PC-3 (cell line): Measurements from ENCODE around the gene NGDN. TPM values are rescaled to one million over a fixed set of nuclear protein-coding genes. Genes with fewer than 3 reads are reported as not detected.

Source experiments
- ATAC-seq: fragments of 200-7000 bp; cut with Tn5 transposase; 2 replicates; pipeline ENCODE4 v1.9.1; 2020; ENCODE audit warnings: mild to moderate bottlenecking, moderate library complexity
- BruUV-seq: library from RNA; stranded (reverse); fragments of 400-500 nt; replicated peaks from 2 replicates; lab custom pipeline; 2021; lab: Mats Ljungman, UMichigan
- CTCF ChIA-PET: fragments of 300-600 bp; sonication (Branson Sonifier 250); formaldehyde crosslinking; loops from one replicate; lab custom pipeline; 2022; ENCODE audit warnings: antibody characterized with exemption; lab: Charles Lee
- POLR2A ChIA-PET: fragments of 300-600 bp; sonication (Branson Sonifier 250); formaldehyde crosslinking; loops from one replicate; lab custom pipeline; 2022; ENCODE audit warnings: antibody characterized with exemption; ENCODE audit not compliant: unreplicated experiment; lab: Charles Lee
- DNase-seq: peaks from one replicate; pipeline ENCODE4 v3.0.0-alpha.2; 2015
- H2AFZ ChIP-seq: fragments of 300-600 bp; sonication (generic); 2 replicates; pipeline ENCODE4 v1.6.0; 2016; ENCODE audit warnings: antibody characterized with exemption, low read length
- H3F3A ChIP-seq: fragments of 300-600 bp; sonication (generic); one replicate; pipeline ENCODE4 v1.6.0; 2017; ENCODE audit warnings: antibody characterized with exemption, low read length, control low read depth, mild to moderate bottlenecking; ENCODE audit not compliant: unreplicated experiment
- H3K27ac ChIP-seq: fragments of 300-600 bp; sonication (generic); 2 replicates; pipeline ENCODE4 v1.5.1; 2016; ENCODE audit warnings: mild to moderate bottlenecking, low read length
- H3K27me3 ChIP-seq: fragments of 300-600 bp; sonication (generic); 2 replicates; pipeline ENCODE4 v1.6.1; 2016; ENCODE audit warnings: low read length, mixed read lengths
- H3K36me3 ChIP-seq: fragments of 300-600 bp; sonication (generic); 2 replicates; pipeline ENCODE4 v1.6.1; 2016; ENCODE audit warnings: low read depth, mixed run types, low read length, mixed read lengths
- H3K4me1 ChIP-seq: fragments of 300-600 bp; sonication (generic); 2 replicates; pipeline ENCODE4 v1.5.1; 2016; ENCODE audit warnings: low read length; ENCODE audit not compliant: insufficient read depth
- H3K4me2 ChIP-seq: fragments of 300-600 bp; sonication (generic); 2 replicates; pipeline ENCODE4 v1.6.0; 2016; ENCODE audit warnings: low read length
- H3K4me3 ChIP-seq: fragments of 300-600 bp; sonication (generic); 2 replicates; pipeline ENCODE4 v1.5.1; 2016; ENCODE audit warnings: mild to moderate bottlenecking, low read length, mixed read lengths
- H3K79me2 ChIP-seq: fragments of 300-600 bp; sonication (generic); 2 replicates; pipeline ENCODE4 v1.6.1; 2017; ENCODE audit warnings: low read length, mixed read lengths
- H3K9ac ChIP-seq: fragments of 300-600 bp; sonication (generic); 2 replicates; pipeline ENCODE4 v1.6.0; 2016; ENCODE audit warnings: mild to moderate bottlenecking, low read length
- H3K9me2 ChIP-seq: fragments of 300-600 bp; sonication (generic); replicated peaks from 2 replicates; pipeline ENCODE4 v1.6.1; 2016; ENCODE audit warnings: mixed run types, low read length, mixed read lengths
- H3K9me3 ChIP-seq: fragments of 300-600 bp; sonication (generic); 2 replicates; pipeline ENCODE4 v1.6.1; 2016; ENCODE audit warnings: low read length, mixed read lengths
- H4K20me1 ChIP-seq: fragments of 300-600 bp; sonication (generic); 2 replicates; pipeline ENCODE4 v1.6.1; 2016; ENCODE audit warnings: low read length, mixed read lengths
- CTCF ChIP-seq: fragments of 300-600 bp; sonication (generic); conservative IDR thresholded peaks from 2 replicates; pipeline ENCODE4 v1.5.1; 2017; ENCODE audit warnings: antibody characterized with exemption, low read depth, mild to moderate bottlenecking, low read length
- EZH2 ChIP-seq: fragments of 300-600 bp; sonication (generic); IDR thresholded peaks from one replicate; pipeline ENCODE4 v1.6.1; 2017; ENCODE audit warnings: antibody characterized with exemption, mild to moderate bottlenecking, low read length; ENCODE audit not compliant: unreplicated experiment
- EZH2phosphoT487 ChIP-seq: fragments of 300-600 bp; sonication (generic); IDR thresholded peaks from 2 replicates; pipeline ENCODE4 v1.6.1; 2018; ENCODE audit warnings: mild to moderate bottlenecking, antibody characterized with exemption, low read length, borderline replicate concordance
- intact Hi-C: fragments of 100-400 bp; cut with micrococcal nuclease; formaldehyde crosslinking; loops from 2 replicates; pipeline ENCODE4 v1.9.0; 2023
- total RNA-seq: library from RNA; depleted of rRNA; stranded (reverse); fragments of >200 nt; gene quantifications from 2 replicates; pipeline ENCODE4 v1.2.3, GENCODE V29; 2014

The NGDN gene
- total RNA-seq, 1 experiment from 2014 or later: 57.6 TPM

GRCh38 chr14:23430723-23431085 lies 38.8 kb upstream of the NGDN start:
- BruUV-seq: no TSS peak

GRCh38 chr14:23431486-23431885 lies 38.0 kb upstream of the NGDN start:
- H3K9ac ChIP-seq: no peak overlapping the region
- H3K9me3 ChIP-seq: no peaks in the 10 kb centered on the region
- H3K4me2 ChIP-seq: no peak overlapping the region
- H3K9me2 ChIP-seq: no peaks in the 10 kb centered on the region
- H3K27ac ChIP-seq: no peak overlapping the region
- no peak overlapping the region for H3K4me3 ChIP-seq
- no TSS peak for BruUV-seq
- no peaks in the 10 kb centered on the region for H3K4me1 ChIP-seq
- CTCF ChIA-PET: no interaction called here
- H3K79me2 ChIP-seq: no peaks in the 10 kb centered on the region
- no peak overlapping the region for H2AFZ ChIP-seq
- TF ChIP-seq EZH2: no peak
- no peak for TF ChIP-seq CTCF
- DNase-seq (no peak), ATAC-seq (no peak)
- H3K27me3 ChIP-seq: peaks cover 62% of the 10 kb centered on the region
- POLR2A ChIA-PET: no interaction called here
- no peaks in the 10 kb centered on the region for H3K36me3 ChIP-seq
- H4K20me1 ChIP-seq: no peaks in the 10 kb centered on the region
- H3F3A ChIP-seq: no peaks in the 10 kb centered on the region
- intact Hi-C loops: no loop called here

More at GRCh38 chr14:23430723-23431085, 38.8 kb upstream of the NGDN start:
- Histone ChIP-seq H3K79me2 (no peaks in the 10 kb centered on the region), H3K9ac (no peak overlapping the region), H3K36me3 (no peaks in the 10 kb centered on the region), H3K4me1 (no peaks in the 10 kb centered on the region), H3K4me3 (no peak overlapping the region), H3K4me2 (no peak overlapping the region), H3K9me2 (no peaks in the 10 kb centered on the region), H3F3A (no peaks in the 10 kb centered on the region), H3K27me3 (peaks cover 54% of the 10 kb centered on the region), H3K27ac (no peak overlapping the region), H2AFZ (no peak overlapping the region), H3K9me3 (no peaks in the 10 kb centered on the region), H4K20me1 (no peaks in the 10 kb centered on the region)
- ATAC-seq (no peak), DNase-seq (no peak)
- ChIA-PET POLR2A (no interaction called here), CTCF (no interaction called here)
- TF ChIP-seq EZH2 (no peak), CTCF (no peak), EZH2phosphoT487 (no peak)
- intact Hi-C loops: no loop called here

GRCh38 chr14:23432102-23432925 lies 37.2 kb upstream of the NGDN start:
- POLR2A ChIA-PET: no interaction called here
- Histone ChIP-seq H2AFZ (no peak overlapping the region), H3K4me2 (no peak overlapping the region), H3F3A (no peaks in the 10 kb centered on the region), H3K27me3 (peaks cover 70% of the 10 kb centered on the region), H4K20me1 (no peaks in the 10 kb centered on the region), H3K79me2 (no peaks in the 10 kb centered on the region), H3K9ac (no peak overlapping the region), H3K4me3 (no peak overlapping the region), H3K9me3 (no peaks in the 10 kb centered on the region), H3K9me2 (no peaks in the 10 kb centered on the region), H3K36me3 (no peaks in the 10 kb centered on the region), H3K27ac (no peak overlapping the region), H3K4me1 (no peaks in the 10 kb centered on the region)
- no peak for TF ChIP-seq EZH2phosphoT487
- no peak for TF ChIP-seq EZH2
- TF ChIP-seq CTCF: no peak
- no peak for DNase-seq
- CTCF ChIA-PET: no interaction called here
- intact Hi-C loops: no loop called here
- ATAC-seq: no peak
- no TSS peak for BruUV-seq
